Myocyte (in vitro differentiated cells): ENCODE measurements around the gene SMIM28. TPM values are rescaled to one million over a fixed set of nuclear protein-coding genes. Genes with fewer than 3 reads are reported as not detected.
"Not testable (repeated sequence)": the region's sequence is repeated elsewhere in the genome, so short reads cannot be mapped to it uniquely, and the experiment has no call there.

Experiments
- DNase-seq: peaks from one replicate; pipeline ENCODE4 v3.0.0-alpha.2; 2012; ENCODE audit warnings: low read depth
- polyA plus RNA-seq: library from polyadenylated mRNA; unstranded; fragments of >200 nt; gene quantifications from one replicate; pipeline ENCODE4 v1.2.1, GENCODE V29; 2012; ENCODE audit warnings: missing spikeins
- total RNA-seq: library from RNA; depleted of rRNA; stranded (reverse); fragments of >200 nt; gene quantifications from 2 replicates; pipeline ENCODE4 v1.2.3, GENCODE V29; 2014

SMIM28 gene
- not detected in 2 replicates for total RNA-seq
- polyA plus RNA-seq: not detected

GRCh38 chr6:138377844-138378243 is at the start of gene SMIM28:
SMIM28 (plus strand) TSS chr6:138377905; CDS start chr6:138378073, 168 bp downstream.
- DNase-seq: no peak

DNA sequence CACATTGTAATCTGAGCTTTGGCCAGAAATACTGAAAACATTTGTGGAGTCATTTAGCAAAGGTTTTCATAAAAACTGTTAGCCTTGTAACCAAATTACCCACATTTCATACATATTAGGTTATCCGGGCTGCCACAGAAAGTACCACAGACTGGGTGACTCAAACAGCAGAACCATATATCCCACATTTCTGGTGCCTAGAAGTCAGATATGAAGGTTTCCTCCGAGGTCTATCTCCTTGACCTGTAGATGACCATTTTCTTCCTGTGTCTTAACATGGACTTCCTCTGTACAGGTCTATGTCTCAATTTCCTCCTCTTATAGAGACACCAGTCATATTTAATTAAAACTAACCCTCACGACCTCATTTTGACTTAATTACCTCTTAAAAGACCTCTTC is 49.5 kb upstream of the SMIM28 start:
- no peak for DNase-seq

DNA sequence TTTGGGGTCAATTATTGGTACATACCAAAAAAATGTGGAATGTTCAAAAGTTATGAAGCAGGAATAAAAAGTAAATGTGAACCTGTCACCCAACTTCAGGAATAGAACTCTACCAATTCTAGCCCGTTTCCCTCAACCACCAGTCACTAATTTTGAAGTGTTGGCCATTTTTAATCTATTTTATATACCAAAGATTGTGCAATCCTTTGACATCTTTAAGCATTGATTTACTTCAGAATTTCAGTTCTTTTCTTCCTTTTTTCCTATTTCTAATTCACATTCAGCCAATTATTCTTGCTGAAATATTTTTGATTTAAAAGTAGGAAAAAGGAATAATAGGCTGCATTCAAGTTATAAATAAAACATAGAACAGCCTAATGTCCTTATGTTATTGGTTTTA is 46.9 kb upstream of the SMIM28 start:
- no peak for DNase-seq

- no peak for DNase-seq
Measured at GRCh38 chr6:138331444-138331843, 46.3 kb upstream of the SMIM28 start.

- no peak for DNase-seq
Measured at GRCh38 chr6:138331984-138332383, 45.7 kb upstream of the SMIM28 start.

DNA sequence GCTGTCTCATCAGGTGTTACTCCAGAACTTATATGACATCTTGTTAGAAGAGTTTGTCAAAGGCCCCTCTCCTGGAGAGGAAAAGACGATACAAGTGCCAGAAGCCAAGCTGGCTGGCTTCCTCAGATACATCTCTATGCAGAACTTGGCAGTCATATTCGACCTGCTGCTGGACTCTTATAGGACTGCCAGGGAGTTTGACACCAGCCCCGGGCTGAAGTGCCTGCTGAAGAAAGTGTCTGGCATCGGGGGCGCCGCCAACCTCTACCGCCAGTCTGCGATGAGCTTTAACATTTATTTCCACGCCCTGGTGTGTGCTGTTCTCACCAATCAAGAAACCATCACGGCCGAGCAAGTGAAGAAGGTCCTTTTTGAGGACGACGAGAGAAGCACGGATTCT is 43.7 kb upstream of the SMIM28 start:
- DNase-seq: no peak

DNA sequence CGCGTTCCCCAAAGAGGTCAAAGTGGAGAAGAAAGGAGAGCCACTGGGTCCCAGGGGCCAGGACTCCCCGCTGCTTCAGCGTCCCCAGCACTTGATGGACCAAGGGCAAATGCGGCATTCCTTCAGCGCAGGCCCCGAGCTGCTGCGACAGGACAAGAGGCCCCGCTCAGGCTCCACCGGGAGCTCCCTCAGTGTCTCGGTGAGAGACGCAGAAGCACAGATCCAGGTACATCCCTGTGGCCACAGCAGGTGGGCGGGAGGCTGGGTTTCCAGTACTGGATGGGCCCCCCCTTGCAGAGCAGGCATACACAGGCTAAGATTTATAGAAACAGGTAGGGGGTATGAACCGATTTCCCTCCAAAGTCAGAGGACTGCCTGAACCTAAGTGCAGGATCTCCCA is 42.7 kb upstream of the SMIM28 start:
- DNase-seq: no peak

DNA sequence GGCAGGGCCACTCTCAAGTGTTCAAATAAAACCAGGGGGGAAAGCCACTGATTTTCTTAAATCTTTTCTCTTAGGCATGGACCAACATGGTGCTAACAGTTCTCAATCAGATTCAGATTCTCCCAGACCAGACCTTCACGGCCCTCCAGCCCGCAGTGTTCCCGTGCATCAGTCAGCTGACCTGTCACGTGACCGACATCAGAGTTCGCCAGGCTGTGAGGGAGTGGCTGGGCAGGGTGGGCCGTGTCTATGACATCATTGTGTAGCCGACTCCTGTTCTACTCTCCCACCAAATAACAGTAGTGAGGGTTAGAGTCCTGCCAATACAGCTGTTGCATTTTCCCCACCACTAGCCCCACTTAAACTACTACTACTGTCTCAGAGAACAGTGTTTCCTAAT is 41.5 kb upstream of the SMIM28 start:
- no peak for DNase-seq

- DNase-seq: no peak
Measured at GRCh38 chr6:138337076-138337475, 40.6 kb upstream of the SMIM28 start.

DNA sequence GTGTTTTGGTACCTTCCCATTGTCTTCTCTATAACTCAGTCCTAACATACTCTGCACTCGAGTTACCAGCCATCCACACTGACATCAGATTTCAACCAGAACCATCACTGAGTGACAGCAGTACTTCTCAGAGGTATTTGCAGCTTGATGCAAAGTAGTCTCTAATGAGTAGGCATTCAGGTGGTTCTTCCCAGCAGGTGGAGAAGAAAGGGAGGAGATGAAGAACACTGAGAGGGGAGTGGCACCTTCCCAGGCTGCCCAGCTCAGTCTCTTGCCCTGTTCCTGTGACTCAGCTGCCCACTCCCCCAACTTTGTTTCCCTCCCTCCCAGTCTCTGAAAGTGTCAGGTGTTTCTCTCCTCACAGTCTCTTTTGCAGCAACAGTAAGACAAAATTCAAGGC is 38.7 kb upstream of the SMIM28 start:
- no peak for DNase-seq

- no peak for DNase-seq
Measured at GRCh38 chr6:138341176-138341575, 36.5 kb upstream of the SMIM28 start.

DNA sequence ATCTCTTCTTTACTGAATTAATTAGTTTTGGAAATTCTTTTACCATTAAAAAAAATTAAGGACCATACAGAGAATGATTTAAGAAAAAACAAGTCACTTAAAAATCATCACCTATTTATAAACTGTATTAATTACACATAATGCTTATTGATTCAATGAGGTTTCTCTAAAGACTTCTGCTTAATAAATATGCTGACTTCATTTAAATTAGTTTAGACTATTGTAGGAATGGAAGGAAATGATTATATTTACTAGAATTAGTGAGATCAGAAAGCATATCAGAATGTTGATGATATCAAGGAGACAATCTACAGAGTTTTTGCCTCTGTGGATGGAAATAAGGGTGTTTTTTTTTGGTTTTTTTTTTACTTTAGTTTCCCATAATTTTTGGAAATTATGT is 34.6 kb upstream of the SMIM28 start:
- no peak for DNase-seq

GRCh38 chr6:138345565-138346285 is 32.0 kb upstream of the SMIM28 start:
- no peak for DNase-seq

DNA sequence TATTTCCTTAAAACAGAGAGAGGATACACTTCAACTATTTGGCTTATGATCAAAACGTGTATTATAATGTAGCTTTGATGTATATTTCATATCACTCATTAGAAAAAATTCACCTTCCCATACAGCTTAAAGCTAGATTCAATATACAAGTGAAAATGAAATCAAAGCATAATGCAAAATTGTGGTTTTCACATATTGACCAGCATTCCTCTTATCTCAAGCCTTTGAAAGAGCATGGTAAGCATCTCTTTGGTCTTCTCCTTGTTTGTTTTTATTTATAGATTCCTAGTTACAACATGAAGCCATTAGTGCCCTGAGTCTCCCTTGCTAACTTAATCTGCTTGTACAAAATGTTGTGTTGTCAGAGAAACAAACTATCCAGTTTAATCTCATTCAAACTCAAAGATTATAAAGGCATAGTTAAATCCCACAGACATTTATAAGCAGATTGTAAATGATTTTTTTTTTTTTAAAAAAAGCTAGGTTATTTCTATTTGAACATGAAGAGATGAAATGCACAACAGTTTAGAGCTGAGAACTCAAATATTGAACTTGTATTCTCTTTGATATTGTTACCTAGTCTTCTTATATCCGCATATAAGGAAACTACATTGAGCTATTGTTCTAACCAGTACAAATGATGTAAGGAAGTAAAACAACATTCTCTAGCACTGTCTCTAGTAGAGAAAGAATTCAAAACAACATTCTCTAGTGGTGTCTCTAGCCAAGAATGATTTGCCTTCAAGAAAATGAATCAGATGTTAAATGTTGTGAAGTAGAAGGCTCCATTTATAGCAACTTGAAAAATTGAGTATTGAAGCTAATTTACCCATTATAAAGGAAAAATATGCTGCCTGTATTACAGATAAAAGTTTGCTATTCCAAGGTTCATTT is 31.2 kb upstream of the SMIM28 start:
- no peak for DNase-seq

DNA sequence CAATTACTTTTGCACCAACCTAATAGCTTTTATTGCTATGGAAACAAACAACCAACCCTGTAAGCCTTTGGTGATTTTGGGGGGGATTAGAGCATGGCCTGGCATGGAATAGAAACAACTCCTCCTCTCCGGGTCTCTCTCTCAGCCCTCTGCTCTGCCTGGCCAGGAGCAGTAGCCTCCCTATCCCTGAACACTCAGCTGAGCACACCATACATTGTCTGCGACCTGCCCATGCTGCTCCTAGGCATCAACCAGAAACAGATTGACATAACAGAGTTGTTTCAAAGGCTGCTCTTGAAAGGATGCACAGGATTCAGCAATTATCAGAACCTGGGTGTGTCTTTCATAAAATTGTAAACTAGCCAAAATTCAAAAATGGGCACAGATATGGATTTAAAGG is 29.8 kb upstream of the SMIM28 start:
- DNase-seq: no peak

DNA sequence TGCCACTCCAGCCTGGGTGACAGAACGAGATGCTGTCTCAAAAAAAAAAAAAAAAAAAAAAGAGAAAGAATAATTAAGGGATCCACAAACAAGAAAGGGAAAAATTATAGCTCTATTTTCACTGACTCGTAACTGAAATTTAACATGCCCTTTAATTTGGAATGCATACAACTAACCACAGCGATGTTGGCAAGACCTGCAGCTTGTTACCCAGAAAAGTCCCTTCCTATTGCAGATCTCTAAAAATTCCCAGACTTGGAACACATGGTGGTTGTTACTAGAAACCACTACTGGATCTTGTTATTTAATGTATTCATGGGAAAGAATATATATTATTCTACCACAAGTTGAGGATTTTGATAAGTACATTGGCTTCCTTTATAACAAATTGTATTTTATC is 27.8 kb upstream of the SMIM28 start:
- no peak for DNase-seq

DNA sequence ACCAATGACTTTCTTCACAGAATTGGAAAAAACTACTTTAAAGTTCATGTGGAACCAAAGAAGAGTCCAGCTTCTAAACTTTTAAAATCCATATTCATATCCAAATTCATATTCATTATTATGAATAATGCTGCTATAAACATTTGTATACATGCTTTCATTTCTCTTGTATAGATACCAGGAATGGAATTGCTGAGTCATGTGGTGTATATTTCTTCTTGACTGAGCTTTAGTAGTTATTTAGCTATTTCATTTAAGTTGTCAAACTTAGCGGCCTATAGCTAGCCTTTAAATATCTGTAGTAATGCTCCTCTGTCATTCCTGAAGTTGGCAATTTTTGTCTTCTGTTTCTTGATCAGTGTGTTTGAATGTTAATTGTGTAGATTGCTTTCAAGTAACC is 19.8 kb upstream of the SMIM28 start:
- DNase-seq: no peak

DNA sequence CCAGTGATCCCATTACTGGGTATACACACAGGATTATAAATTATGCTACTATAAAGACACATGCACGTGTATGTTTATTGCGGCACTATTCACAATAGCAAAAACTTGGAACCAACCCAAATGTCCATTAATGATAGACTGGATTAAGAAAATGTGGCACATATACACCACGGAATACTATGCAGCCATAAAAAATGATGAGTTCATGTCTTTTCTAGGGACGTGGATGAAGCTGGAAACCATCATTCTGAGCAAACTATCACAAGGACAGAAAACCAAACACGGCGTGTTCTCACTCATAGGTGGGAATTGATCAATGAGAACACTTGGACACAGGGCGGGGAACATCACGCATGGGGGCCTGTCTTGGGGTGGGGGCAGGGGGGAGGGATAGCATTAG is 9.0 kb upstream of the SMIM28 start:
- DNase-seq: not testable (repeated sequence)

DNA sequence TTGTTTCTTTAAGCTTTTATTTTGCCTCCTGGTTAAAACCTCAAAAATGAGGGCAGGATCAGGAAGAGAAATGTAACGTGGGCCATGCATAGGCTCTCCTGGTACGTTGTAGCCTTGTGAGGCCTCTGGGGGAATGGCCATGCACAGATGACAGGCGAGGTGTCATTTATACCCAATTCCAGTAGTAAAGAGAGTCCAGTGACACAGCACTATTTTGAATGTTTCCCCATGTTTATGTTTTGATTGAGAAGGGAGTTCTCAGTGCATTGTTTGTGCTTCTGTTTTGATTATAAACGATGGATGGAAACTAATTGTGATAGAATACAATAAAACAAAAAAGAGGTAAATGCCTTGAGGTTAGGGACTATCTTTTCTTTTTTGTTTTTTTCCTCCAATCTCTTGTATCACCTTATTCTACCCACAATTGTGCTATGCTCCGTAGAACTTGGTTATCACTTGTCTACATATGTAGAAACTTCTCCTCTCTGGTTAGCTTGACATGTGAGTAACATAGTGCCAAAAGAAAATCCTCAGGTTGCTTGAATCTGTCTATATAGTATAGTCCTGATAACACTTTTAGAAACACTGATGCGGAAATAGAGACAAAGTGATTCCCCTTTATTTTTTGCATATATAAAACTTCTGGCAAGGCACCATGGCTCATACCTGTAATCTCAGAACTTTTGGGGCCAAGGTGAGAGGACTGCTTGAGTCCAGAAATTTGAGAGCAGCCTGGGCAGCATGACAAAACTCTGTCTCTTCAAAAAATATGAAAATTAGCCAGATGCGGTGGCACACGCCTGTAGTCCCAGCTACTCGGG is 6.9 kb upstream of the SMIM28 start:
- DNase-seq: no peak

- DNase-seq: no peak
Measured at GRCh38 chr6:138371452-138371711, 6.3 kb upstream of the SMIM28 start.

DNA sequence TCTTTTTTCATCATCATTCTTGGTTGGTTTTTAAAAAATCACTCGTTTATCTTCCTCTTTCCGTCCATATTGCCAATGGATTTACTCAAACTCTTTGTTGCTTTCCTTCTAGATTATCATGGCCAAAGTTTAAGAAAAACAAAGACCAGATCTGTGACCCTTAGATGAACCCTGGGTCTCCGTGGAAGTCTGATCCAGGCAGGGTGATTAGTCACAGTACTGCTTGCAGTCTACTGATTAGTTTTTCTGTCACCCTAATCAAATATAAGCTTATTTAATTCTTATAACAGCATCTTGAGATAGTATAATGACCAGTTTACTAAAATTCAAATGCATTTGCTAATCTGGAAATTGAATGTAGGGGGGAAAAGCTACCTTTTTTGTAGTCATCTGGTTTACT is 6.0 kb upstream of the SMIM28 start:
- no peak for DNase-seq
